IMR-90 (cell line): ENCODE measurements around the gene HRH2. TPM values are rescaled to one million over a fixed set of nuclear protein-coding genes. Genes with fewer than 3 reads are reported as not detected.

ENCODE experiments used
- ATAC-seq: fragments of 200-7000 bp; cut with Tn5 transposase; 2 replicates; pipeline ENCODE4 v1.9.1; 2020; ENCODE audit warnings: low read depth, mild to moderate bottlenecking, moderate library complexity
- BruUV-seq: library from RNA; stranded (reverse); fragments of 400-500 nt; replicated peaks from 2 replicates; lab custom pipeline; 2021; lab: Mats Ljungman, UMichigan
- CTCF ChIA-PET: fragments of 300-600 bp; formaldehyde crosslinking; extraction: SDS; loops from one replicate; lab custom pipeline; 2021; ENCODE audit warnings: antibody characterized with exemption; lab: Yijun Ruan, JAX
- POLR2A ChIA-PET: fragments of 300-600 bp; sonication (Branson Sonifier 250); formaldehyde crosslinking; loops from one replicate; lab custom pipeline; 2022; ENCODE audit warnings: antibody characterized with exemption; ENCODE audit not compliant: unreplicated experiment; lab: Charles Lee
- DNase-seq: peaks from one replicate; pipeline ENCODE4 v3.0.0; 2013
- H2AFZ ChIP-seq: replicated peaks from 2 replicates; pipeline ENCODE3; 2013; ENCODE audit warnings: low read length, mild to moderate bottlenecking; ENCODE audit not compliant: poor library complexity
- H2AK5ac ChIP-seq: 2 replicates; pipeline ENCODE4 v1.6.1; 2013; ENCODE audit warnings: low read depth, low read length, inconsistent platforms
- H2AK9ac ChIP-seq: replicated peaks from 2 replicates; pipeline ENCODE3; 2013; ENCODE audit warnings: mild to moderate bottlenecking, low read depth, low read length, moderate library complexity; ENCODE audit not compliant: poor library complexity
- H2BK120ac ChIP-seq: 2 replicates; pipeline ENCODE4 v1.6.1; 2013; ENCODE audit warnings: low read depth, low read length, inconsistent platforms
- H2BK15ac ChIP-seq: 3 replicates; pipeline ENCODE4 v1.6.1; 2013; ENCODE audit warnings: low read depth, low read length, inconsistent platforms
- H2BK20ac ChIP-seq: 2 replicates; pipeline ENCODE4 v1.6.1; 2013; ENCODE audit warnings: low read depth, mild to moderate bottlenecking, inconsistent platforms, low read length, moderate library complexity
- H2BK5ac ChIP-seq: 2 replicates; pipeline ENCODE4 v1.6.1; 2013; ENCODE audit warnings: mild to moderate bottlenecking, low read depth, low read length, inconsistent platforms; ENCODE audit not compliant: poor library complexity, severe bottlenecking
- H3K14ac ChIP-seq: replicated peaks from 2 replicates; pipeline ENCODE4 v1.6.1; 2013; ENCODE audit warnings: low read depth, low read length, inconsistent platforms
- H3K18ac ChIP-seq: 2 replicates; pipeline ENCODE4 v1.6.1; 2013; ENCODE audit warnings: low read depth, low read length, control low read depth
- H3K23ac ChIP-seq: 2 replicates; pipeline ENCODE4 v1.6.1; 2013; ENCODE audit warnings: low read depth, low read length, inconsistent platforms
- H3K27ac ChIP-seq: 2 replicates; pipeline ENCODE4 v1.5.1; 2013; ENCODE audit warnings: mild to moderate bottlenecking, control low read depth, low read length; ENCODE audit not compliant: insufficient read depth
- H3K27me3 ChIP-seq: 2 replicates; pipeline ENCODE4 v1.6.1; 2013; ENCODE audit warnings: low read length; ENCODE audit not compliant: control insufficient read depth, insufficient read depth
- H3K36me3 ChIP-seq: 2 replicates; pipeline ENCODE4 v1.6.1; 2013; ENCODE audit warnings: low read length, mixed read lengths; ENCODE audit not compliant: control insufficient read depth, insufficient read depth
- H3K4ac ChIP-seq: 2 replicates; pipeline ENCODE4 v1.6.1; 2013; ENCODE audit warnings: low read depth, low read length, inconsistent platforms
- H3K4me1 ChIP-seq: 2 replicates; pipeline ENCODE4 v1.6.1; 2013; ENCODE audit warnings: low read length, mixed read lengths; ENCODE audit not compliant: control insufficient read depth, insufficient read depth
- H3K4me2 ChIP-seq: 2 replicates; pipeline ENCODE4 v1.6.1; 2013; ENCODE audit warnings: low read depth, mild to moderate bottlenecking, control low read depth, low read length, moderate library complexity
- H3K4me3 ChIP-seq: 2 replicates; pipeline ENCODE4 v1.5.1; 2013; ENCODE audit warnings: low read depth, mild to moderate bottlenecking, control low read depth, low read length, moderate library complexity; ENCODE audit not compliant: insufficient read depth
- H3K56ac ChIP-seq: 2 replicates; pipeline ENCODE4 v1.6.1; 2013; ENCODE audit warnings: low read length, inconsistent platforms; ENCODE audit not compliant: insufficient read depth; ENCODE audit errors: extremely low read depth
- H3K79me1 ChIP-seq, 2 experiments: 2 replicates each; pipeline ENCODE4 v1.6.1; 2013; ENCODE audit warnings: low read length in 2 of 2, inconsistent platforms in 1 of 2, low read depth in 1 of 2
- H3K9ac ChIP-seq: 2 replicates; pipeline ENCODE4 v1.6.1; 2013; ENCODE audit warnings: low read depth, low read length, control low read depth
- H3K9me1 ChIP-seq: 2 replicates; pipeline ENCODE4 v1.6.1; 2013; ENCODE audit warnings: low read length, inconsistent platforms; ENCODE audit not compliant: insufficient read depth
- H3K9me3 ChIP-seq: 2 replicates; pipeline ENCODE4 v1.6.1; 2013; ENCODE audit warnings: low read length; ENCODE audit not compliant: control insufficient read depth, insufficient read depth
- H4K20me1 ChIP-seq: 2 replicates; pipeline ENCODE4 v1.6.1; 2013; ENCODE audit warnings: low read length, inconsistent platforms; ENCODE audit not compliant: insufficient read depth
- H4K5ac ChIP-seq: 2 replicates; pipeline ENCODE4 v1.6.1; 2013; ENCODE audit warnings: mild to moderate bottlenecking, low read depth, low read length, control low read depth
- H4K8ac ChIP-seq, 2 experiments: 2 replicates each; pipeline ENCODE4 v1.6.1; 2013; ENCODE audit warnings: low read depth in 2 of 2, low read length in 2 of 2, control low read depth in 1 of 2, inconsistent platforms in 1 of 2
- H4K91ac ChIP-seq: 2 replicates; pipeline ENCODE4 v1.6.1; 2013; ENCODE audit warnings: low read depth, low read length, inconsistent platforms; ENCODE audit not compliant: insufficient read depth
- BHLHE40 ChIP-seq: fragments of 150-350 bp; IDR thresholded peaks from 2 replicates; pipeline ENCODE4 v1.6.1; 2016; ENCODE audit warnings: mild to moderate bottlenecking, low read depth, low read length
- CEBPB ChIP-seq: IDR thresholded peaks from 2 replicates; pipeline ENCODE4 v1.6.1; 2012; ENCODE audit warnings: low read depth, low read length, improper control_type of control experiment
- CHD1 ChIP-seq: IDR thresholded peaks from 2 replicates; pipeline ENCODE4 v1.6.1; 2012; ENCODE audit warnings: low read depth, low read length, improper control_type of control experiment
- CTCF ChIP-seq: conservative IDR thresholded peaks from 2 replicates; pipeline ENCODE4 v1.5.1; 2012; ENCODE audit warnings: mild to moderate bottlenecking, low read depth, low read length, improper control_type of control experiment
- FOS ChIP-seq: fragments of 150-350 bp; IDR thresholded peaks from 2 replicates; pipeline ENCODE4 v1.6.1; 2016; ENCODE audit warnings: low read depth, low read length
- MAFK ChIP-seq: IDR thresholded peaks from 2 replicates; pipeline ENCODE4 v1.6.1; 2012; ENCODE audit warnings: low read depth, low read length, improper control_type of control experiment
- MAZ ChIP-seq: IDR thresholded peaks from 2 replicates; pipeline ENCODE4 v1.6.1; 2012; ENCODE audit warnings: low read depth, mild to moderate bottlenecking, low read length, improper control_type of control experiment, moderate library complexity, borderline replicate concordance
- NFE2L2 ChIP-seq: fragments of 150-350 bp; IDR thresholded peaks from 2 replicates; pipeline ENCODE4 v1.6.1; 2016; ENCODE audit warnings: low read depth, mild to moderate bottlenecking, low read length
- POLR2A ChIP-seq: IDR thresholded peaks from 2 replicates; pipeline ENCODE4 v1.6.1; 2012; ENCODE audit warnings: mild to moderate bottlenecking, low read depth, low read length
- RAD21 ChIP-seq: IDR thresholded peaks from 2 replicates; pipeline ENCODE4 v1.6.1; 2012; ENCODE audit warnings: low read length, improper control_type of control experiment
- RCOR1 ChIP-seq: IDR thresholded peaks from 2 replicates; pipeline ENCODE4 v1.6.1; 2012; ENCODE audit warnings: mild to moderate bottlenecking, low read length, improper control_type of control experiment; ENCODE audit not compliant: insufficient replicate concordance
- RFX5 ChIP-seq: IDR thresholded peaks from 2 replicates; pipeline ENCODE4 v1.8.0; 2012; ENCODE audit warnings: low read depth, mild to moderate bottlenecking, low read length, moderate library complexity
- SMC3 ChIP-seq: fragments of 150-350 bp; IDR thresholded peaks from 2 replicates; pipeline ENCODE4 v1.6.1; 2016; ENCODE audit warnings: low read depth, mild to moderate bottlenecking, antibody characterized with exemption, low read length, moderate library complexity
- USF2 ChIP-seq: fragments of 150-350 bp; IDR thresholded peaks from 2 replicates; pipeline ENCODE4 v1.6.1; 2017; ENCODE audit warnings: mild to moderate bottlenecking, antibody characterized with exemption, low read length, low read depth
- WGBS, 2 experiments: methylation state at CpG; one replicate each; pipeline versions ENCODE4 v1.1.5 to v1.1.7; 2013; ENCODE audit warnings: missing lambda C conversion rate in 2 of 2; ENCODE audit not compliant: insufficient read length in 1 of 2; ENCODE audit errors: extremely low coverage in 2 of 2; 5-methylcytosine and 5-hydroxymethylcytosine counted together
- dilution Hi-C: fragments of 300-500 bp; cut with HindIII; formaldehyde crosslinking; loops from one replicate; pipeline ENCODE4 v1.14.3; 2018; ENCODE audit warnings: low sequenced_read_pairs; ENCODE audit not compliant: unreplicated experiment
- in situ Hi-C: fragments of 300-500 bp; cut with MboI; formaldehyde crosslinking; loops from 3 replicates; pipeline ENCODE4 v1.14.3; 2019; ENCODE audit warnings: low sequenced_read_pairs, inconsistent platforms, mixed read lengths
- intact Hi-C: fragments of 100-400 bp; cut with micrococcal nuclease; formaldehyde crosslinking; loops from 2 replicates; pipeline ENCODE4 v1.10.0; 2022
- polyA plus RNA-seq, 3 experiments: library from polyadenylated mRNA; depleted of rRNA; stranded (reverse); fragments of >200 nt; gene quantifications; 2 replicates each; pipeline ENCODE4 v1.2.3, GENCODE V29; 2012; ENCODE audit warnings: low replicate concordance in 1 of 3
- total RNA-seq: library from RNA; depleted of rRNA; stranded (reverse); fragments of >200 nt; gene quantifications from 2 replicates; pipeline ENCODE4 v1.2.3, GENCODE V29; 2012
- TF ChIP-seq, protein P1 (sequence below): fragments of 150-350 bp; IDR thresholded peaks from 2 replicates; pipeline ENCODE4 v1.6.1; 2016; ENCODE audit warnings: low read depth, mild to moderate bottlenecking, low read length, moderate library complexity, borderline replicate concordance

HRH2 gene
- total and polyA plus RNA-seq, 2 of the 4 experiments (the other 2 are of a cell fraction) = not detected

DNA sequence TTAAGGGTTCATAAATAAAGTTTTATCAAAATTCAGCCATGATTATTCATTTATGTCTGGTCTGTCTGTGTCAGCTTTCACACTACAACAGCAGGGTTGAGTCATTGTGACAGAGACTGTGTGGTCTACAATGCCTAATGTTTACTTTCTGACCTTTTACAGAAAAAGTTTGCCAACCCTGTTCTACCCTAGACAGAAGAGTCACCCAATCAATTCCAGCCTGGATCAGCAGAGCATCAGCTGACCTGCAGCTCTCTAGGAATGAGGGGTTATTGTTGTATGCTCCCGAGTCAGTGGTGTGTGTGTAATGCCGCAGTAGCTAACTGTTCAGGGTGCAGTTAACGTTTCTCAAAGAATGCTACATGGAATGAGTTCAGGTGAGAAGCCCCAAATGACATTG, 87.3 kb downstream of the HRH2 start:
- Histone ChIP-seq H2AFZ (no peak overlapping the region), H2BK15ac (no peak overlapping the region), H3K23ac (no peak overlapping the region), H2AK9ac (no peak overlapping the region), H3K9me1 (no peaks in the 10 kb centered on the region), H4K20me1 (no peaks in the 10 kb centered on the region), H3K27ac (no peak overlapping the region), H3K79me1 (no peaks in the 10 kb centered on the region), H3K4me3 (no peak overlapping the region), H3K36me3 (no peaks in the 10 kb centered on the region), H3K4me1 (no peaks in the 10 kb centered on the region), H3K14ac (no peak overlapping the region), H2BK20ac (no peak overlapping the region), H3K56ac (no peak overlapping the region), H4K8ac (no peak overlapping the region), H3K4me2 (no peak overlapping the region), H3K9ac (no peak overlapping the region), H2BK5ac (no peak overlapping the region), H3K4ac (no peak overlapping the region), H4K91ac (no peak overlapping the region), H2AK5ac (no peak overlapping the region), H3K27me3 (no peaks in the 10 kb centered on the region), H3K9me3 (no peaks in the 10 kb centered on the region), H3K18ac (no peak overlapping the region), H4K5ac (no peak overlapping the region), H2BK120ac (no peak overlapping the region)
- intact Hi-C loops (no loop called here), dilution Hi-C loops (no loop called here), in situ Hi-C loops (loop anchor here (25.0 kb wide), 2 partner anchors 592 to 817 kb away; no protein-coding TSS in a partner anchor)
- TF ChIP-seq MAZ (no peak), RFX5 (no peak), BHLHE40 (no peak), CTCF (no peak), RCOR1 (no peak), SMC3 (no peak), FOS (no peak), RAD21 (no peak), POLR2A (no peak), NFE2L2 (no peak), CEBPB (no peak), USF2 (no peak), MAFK (no peak), CHD1 (no peak)
- TF ChIP-seq, protein P1, sequence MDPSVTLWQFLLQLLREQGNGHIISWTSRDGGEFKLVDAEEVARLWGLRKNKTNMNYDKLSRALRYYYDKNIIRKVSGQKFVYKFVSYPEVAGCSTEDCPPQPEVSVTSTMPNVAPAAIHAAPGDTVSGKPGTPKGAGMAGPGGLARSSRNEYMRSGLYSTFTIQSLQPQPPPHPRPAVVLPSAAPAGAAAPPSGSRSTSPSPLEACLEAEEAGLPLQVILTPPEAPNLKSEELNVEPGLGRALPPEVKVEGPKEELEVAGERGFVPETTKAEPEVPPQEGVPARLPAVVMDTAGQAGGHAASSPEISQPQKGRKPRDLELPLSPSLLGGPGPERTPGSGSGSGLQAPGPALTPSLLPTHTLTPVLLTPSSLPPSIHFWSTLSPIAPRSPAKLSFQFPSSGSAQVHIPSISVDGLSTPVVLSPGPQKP = no peak
- ChIA-PET CTCF (interaction anchor here (0.9 kb wide), 1 partner anchor 18 kb away, joined by 3 read pairs; no protein-coding TSS in a partner anchor), POLR2A (no interaction called here)
- BruUV-seq = no TSS peak
- no CpG with 5 or more reads among the region's 3 CpGs for WGBS, 2 experiments
- no peak for DNase-seq
- ATAC-seq = no peak
